ENCODE measurements around the gene TEDC2. TPM values are rescaled to one million over a fixed set of nuclear protein-coding genes. Genes with fewer than 3 reads are reported as not detected.

Gene TEDC2
- total RNA-seq, 1 donor from 2014 or later = 0.63 TPM

GRCh38 chr16:2464333-2464732 is 4.4 kb downstream of the TEDC2 start:
- no peak for DNase-seq (ENCODE audit: low spot score)

GRCh38 chr16:2465653-2466415 is 5.9 kb downstream of the TEDC2 start:
- ATAC-seq (no peak), DNase-seq (ENCODE audit: low spot score) (no peak)

More at GRCh38 chr16:2464333-2464732, 4.4 kb downstream of the TEDC2 start:
- no peak for ATAC-seq

- ATAC-seq = no peak
- peak; percentile 47 for DNase-seq (ENCODE audit: low spot score)
These were observed 7.0 kb downstream of the TEDC2 start for GRCh38 chr16:2466667-2467527.

- peak; percentile 25 for ATAC-seq
- DNase-seq (ENCODE audit: low spot score) = peak; percentile 67
These were observed 7.8 kb downstream of the TEDC2 start for GRCh38 chr16:2467528-2468232.

- ATAC-seq (peak; percentile 2), DNase-seq (ENCODE audit: low spot score) (peak; percentile 50)
These were observed 8.4 kb downstream of the TEDC2 start for GRCh38 chr16:2468233-2468724.

GRCh38 chr16:2468725-2469398 is 9.0 kb downstream of the TEDC2 start:
- DNase-seq (ENCODE audit: low spot score) = peak; percentile 70
- peak; percentile 16 for ATAC-seq

- ATAC-seq (no peak), DNase-seq (ENCODE audit: low spot score) (no peak)
These were observed 9.7 kb downstream of the TEDC2 start for GRCh38 chr16:2469399-2470233.

- no peak for DNase-seq (ENCODE audit: low spot score)
- no peak for ATAC-seq
These were observed 10.3 kb downstream of the TEDC2 start for GRCh38 chr16:2470234-2470601.

GRCh38 chr16:2470603-2471015 is 10.7 kb downstream of the TEDC2 start:
- no peak for DNase-seq (ENCODE audit: low spot score)
- ATAC-seq = no peak

- peak; percentile 18 for ATAC-seq
- peak; percentile 60 for DNase-seq (ENCODE audit: low spot score)
These were observed 11.2 kb downstream of the TEDC2 start, which contains the start of gene NTN3 for GRCh38 chr16:2471016-2471652. Gene NTN3, plus strand, starts transcription at chr16:2471297. Its CDS starts 405 bp downstream, at chr16:2471702.

- DNase-seq (ENCODE audit: low spot score) = peak; percentile 90
- ATAC-seq = peak; percentile 63
These were observed 12.0 kb downstream of the TEDC2 start for GRCh38 chr16:2471653-2472487.

- no peak for DNase-seq (ENCODE audit: low spot score)
These were observed 12.6 kb downstream of the TEDC2 start for GRCh38 chr16:2472488-2472864.

GRCh38 chr16:2472885-2473445 is 13.1 kb downstream of the TEDC2 start:
- DNase-seq (ENCODE audit: low spot score) = peak; percentile 87
- ATAC-seq = peak; percentile 44

More at GRCh38 chr16:2472488-2472864, 12.6 kb downstream of the TEDC2 start:
- ATAC-seq = no peak

GRCh38 chr16:2473446-2473926 is 13.6 kb downstream of the TEDC2 start:
- DNase-seq (ENCODE audit: low spot score) = no peak
- no peak for ATAC-seq

GRCh38 chr16:2473999-2474876 is 14.3 kb downstream of the TEDC2 start:
- ATAC-seq (peak; percentile 41), DNase-seq (ENCODE audit: low spot score) (peak; percentile 67)

- DNase-seq (ENCODE audit: low spot score) = peak; percentile 90
- ATAC-seq = peak; percentile 55
These were observed 15.0 kb downstream of the TEDC2 start, which contains the start of gene TBC1D24 for GRCh38 chr16:2474877-2475412. Gene TBC1D24, plus strand, starts transcription at chr16:2475127. Its CDS starts 21,022 bp downstream, at chr16:2496149.

All from left lobe of liver (tissue), 2 donors.